Hypothalamus (tissue), 51 donors: ENCODE results near the gene SNX21.
"Not testable (repeated sequence)": the region's sequence is repeated elsewhere in the genome, so short reads cannot be mapped to it uniquely, and the experiment has no call there.

Experiments
- DNase-seq, 51 donors: peaks; one replicate each; lab custom pipeline; 2025; lab: John Stamatoyannopoulos, UW

The SNX21 gene

DNA sequence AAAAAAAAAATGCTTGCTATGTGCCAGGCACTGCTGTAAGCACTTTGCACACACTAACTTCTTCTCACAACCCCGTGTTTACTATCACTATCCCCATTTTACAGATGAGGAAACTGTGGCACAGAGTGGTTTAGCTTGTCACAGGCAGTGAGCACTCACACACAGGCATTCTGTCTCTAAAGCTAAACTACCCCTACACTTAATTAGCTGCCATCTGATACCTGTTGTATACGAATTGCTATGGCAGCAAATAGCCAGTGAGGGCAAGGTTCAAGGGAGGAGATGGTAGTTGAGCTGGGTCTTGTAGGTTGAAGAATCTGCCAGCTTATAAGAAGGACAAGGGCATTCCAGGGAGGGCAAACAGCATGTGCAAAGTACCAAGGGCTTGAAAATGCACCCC is 11.7 kb upstream of the SNX21 start:
- no peak for DNase-seq

DNA sequence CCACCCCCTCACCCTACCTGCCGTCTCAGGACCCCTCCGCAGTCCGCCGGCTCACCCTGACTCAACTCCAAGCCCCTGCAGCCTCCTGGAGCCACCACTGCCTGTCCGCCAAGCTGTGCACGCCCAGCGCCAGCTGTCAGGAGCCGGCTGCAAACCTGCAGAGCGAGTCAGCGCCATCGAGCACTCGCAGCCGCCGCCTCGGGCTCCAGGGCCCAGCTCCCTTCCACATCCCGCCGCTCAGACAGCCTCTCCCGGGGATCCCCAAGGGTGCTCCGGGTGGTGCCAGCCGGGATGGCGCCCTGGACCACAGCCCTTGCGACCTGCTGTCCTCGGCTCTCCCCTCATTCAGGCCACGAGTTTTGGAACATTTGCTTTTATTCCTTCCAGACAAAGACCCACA is 10.7 kb upstream of the SNX21 start:
- DNase-seq, result peak in 2 of 51 donors; percentile 26 to 27

DNA sequence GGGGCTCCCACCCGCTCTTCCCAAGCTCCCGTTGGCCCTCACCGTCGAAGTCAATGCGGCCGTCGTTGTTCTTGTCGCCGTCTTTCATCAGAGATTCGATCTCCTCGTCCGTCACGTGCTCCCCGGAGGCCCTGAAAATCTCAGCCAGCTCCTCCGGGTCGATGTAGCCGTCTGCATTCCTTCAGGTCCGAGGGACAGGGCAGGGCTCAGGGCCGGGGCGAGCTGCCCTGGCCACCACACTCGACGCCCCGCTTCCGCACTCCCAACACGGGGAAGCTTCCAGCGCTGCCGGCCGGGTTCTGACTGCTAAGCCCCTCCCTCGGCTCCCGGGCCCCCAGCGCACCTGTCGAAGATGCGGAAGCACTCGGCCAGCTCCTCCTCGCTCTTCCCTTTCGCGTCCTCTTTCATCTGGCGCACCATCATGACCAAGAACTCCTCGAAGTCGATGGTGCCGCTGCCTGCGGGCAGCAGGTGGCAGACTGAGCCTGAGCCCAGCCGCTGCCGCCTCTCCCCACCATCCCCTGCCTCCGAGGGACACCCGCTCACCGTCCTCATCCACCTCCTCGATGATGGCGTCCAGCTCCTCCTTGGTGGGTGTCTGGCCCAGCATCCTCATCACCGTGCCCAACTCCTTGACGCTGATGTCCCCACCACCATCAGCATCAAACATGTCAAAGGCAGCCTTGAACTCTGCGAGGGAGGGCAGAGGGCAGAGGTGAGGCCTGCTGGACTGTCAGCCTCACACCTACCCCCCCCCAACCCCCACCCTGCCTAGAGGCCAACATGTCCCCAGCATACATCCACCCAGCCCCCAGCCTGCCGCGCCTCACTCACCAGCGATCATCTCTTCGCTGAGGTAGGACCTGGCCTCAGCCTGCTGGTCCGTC is 9.4 kb upstream of the SNX21 start:
- DNase-seq, result peak in 6 of 51 donors; percentile 8 to 31 (median 18)

DNA sequence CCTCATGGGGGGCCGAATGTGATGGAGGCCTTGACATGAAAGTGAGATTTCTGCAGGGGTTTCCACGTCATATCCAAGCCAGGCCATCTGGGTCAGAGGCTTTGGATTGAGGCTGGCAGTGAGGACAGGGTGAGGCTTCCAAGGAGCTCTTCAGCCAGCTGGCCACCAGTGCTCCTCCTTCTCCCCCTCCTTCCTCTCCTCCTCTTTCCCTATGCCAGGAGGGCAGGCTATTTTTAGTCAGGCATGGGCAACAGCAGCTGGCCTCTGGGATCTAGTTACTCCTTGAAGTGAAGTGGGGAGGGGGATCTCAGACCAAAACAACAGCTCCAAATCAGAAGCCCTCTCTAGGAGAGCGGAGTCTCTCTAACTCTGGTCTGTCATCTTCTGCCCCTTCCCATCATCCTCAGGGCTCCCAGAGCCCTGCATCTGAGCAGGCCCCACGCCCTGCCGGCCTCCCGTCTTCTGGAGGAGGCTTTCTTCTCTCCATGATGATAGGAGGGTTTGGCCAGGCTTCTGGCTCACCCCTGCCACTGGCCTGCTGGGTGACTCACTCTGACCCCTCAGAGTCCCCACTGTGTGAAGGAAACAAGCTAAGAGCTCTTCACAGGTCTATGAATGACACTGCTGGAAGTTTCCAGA is 7.1 kb upstream of the SNX21 start:
- peak in 4 of 51 donors; percentile 17 to 53 (median 26) for DNase-seq

DNA sequence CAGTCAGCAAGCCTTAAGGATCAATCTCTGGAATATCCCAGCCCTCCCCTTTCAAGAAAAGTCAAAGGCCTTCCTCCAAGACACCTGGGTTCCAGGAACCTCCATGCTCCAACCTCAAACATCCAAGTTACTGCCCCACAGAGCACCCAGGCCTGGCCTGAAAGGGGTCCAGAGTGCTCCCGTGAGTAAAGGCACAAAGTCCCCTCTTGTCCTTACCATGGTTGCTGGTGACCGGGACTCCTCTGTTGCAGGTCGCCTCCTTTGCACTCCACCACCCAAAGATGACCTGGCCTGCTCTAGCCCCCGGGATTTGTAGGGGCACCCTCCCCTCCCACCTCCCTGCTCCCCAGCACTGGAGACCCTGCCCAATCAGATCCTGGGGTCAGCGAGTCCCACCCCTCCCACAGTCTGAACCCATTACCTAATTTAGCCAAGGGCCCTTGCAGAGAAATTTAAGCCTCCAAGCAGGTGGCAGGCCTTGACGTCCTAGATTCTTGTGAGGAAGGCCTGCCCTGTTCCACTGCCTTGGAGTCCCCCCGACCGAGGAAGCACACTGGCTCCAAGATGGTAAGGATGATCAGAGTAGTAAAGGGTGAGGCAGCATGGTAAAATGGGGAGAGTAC is 6.5 kb upstream of the SNX21 start, which contains the start of gene TNNC2:
TNNC2 (minus strand) TSS at position 283 of the 623 bp plus-strand sequence; CDS start at position 219, 64 bp downstream.
- no peak for DNase-seq

DNA sequence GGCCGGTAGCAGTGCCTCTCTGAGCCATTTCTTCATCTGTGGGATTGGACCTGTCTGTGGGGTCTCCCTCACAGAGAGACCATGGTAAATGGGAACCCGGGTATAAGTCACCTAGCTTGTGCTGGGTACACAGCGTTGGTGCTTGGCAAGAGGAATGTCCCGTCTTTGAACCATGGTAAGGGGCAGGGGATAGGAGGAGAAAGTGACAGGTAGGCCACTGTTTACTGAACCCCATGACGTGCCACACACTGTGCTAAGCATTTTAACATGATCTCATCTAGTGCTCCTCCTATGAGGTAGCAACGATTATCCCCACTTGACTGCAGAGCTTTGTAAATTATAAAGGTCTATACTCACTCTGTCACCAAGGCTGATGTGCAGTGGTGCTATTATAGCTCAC is 5.9 kb upstream of the SNX21 start:
- no peak for DNase-seq

DNA sequence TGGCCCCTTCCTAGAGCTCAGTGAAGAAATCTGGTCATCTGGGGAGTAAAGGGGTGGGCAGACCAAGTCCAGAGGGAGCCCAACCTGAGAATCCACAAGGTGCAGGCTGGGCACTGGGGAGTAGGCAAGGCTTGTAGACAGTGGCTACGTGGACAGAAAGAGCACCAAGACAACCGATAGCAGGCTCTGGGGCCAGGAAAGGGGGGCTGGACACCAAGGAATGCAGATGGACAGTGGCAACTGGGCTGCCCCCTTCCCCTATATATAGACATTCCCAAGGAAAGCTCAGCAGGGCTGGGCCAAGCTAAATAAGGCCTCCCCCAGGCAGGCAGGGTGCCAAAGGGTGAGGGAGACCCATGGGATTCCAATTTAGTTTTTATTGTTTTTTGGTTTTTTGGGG is 5.0 kb upstream of the SNX21 start:
- DNase-seq, result no peak

DNA sequence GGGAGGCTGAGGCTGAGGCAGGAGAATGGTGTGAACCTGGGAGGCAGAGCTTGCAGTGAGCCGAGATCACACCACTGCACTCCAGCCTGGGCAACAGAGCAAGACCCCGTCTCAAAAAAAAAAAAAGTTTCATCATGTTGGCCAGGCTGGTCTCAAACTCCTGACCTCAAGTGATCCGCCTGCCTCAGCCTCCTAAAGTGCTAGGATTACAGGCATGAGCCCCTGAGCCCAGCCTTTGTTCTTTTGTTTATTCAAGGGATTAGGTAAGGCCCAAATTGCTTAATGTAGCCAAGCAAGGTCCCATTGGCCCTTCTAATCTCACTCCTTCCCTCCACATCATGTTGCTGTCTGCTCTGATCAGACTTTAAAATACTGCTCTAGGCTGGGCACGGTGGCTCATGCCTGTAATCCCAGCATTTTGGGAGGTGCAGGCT is 3.9 kb upstream of the SNX21 start:
- DNase-seq, result not testable (repeated sequence)

DNA sequence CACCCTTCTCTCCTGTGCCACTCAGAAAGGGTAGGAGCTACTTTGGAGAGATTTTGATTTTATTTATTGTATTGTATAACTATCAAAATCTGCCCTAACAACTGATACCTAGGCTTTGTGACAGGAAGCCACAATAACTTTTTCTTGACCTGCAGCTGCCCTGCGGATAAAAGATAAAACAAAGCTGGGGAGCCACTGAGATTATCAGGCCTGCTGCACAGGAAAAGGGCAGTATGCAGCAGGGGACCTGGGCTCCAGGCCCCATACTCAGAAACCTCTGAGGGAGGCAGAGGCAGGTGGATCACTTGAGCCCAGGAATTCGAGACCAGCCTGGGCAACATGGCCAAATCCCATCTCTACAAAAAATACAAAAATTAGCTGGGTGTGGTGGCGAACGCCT is 980 bp upstream of the SNX21 start:
- no peak for DNase-seq

DNA sequence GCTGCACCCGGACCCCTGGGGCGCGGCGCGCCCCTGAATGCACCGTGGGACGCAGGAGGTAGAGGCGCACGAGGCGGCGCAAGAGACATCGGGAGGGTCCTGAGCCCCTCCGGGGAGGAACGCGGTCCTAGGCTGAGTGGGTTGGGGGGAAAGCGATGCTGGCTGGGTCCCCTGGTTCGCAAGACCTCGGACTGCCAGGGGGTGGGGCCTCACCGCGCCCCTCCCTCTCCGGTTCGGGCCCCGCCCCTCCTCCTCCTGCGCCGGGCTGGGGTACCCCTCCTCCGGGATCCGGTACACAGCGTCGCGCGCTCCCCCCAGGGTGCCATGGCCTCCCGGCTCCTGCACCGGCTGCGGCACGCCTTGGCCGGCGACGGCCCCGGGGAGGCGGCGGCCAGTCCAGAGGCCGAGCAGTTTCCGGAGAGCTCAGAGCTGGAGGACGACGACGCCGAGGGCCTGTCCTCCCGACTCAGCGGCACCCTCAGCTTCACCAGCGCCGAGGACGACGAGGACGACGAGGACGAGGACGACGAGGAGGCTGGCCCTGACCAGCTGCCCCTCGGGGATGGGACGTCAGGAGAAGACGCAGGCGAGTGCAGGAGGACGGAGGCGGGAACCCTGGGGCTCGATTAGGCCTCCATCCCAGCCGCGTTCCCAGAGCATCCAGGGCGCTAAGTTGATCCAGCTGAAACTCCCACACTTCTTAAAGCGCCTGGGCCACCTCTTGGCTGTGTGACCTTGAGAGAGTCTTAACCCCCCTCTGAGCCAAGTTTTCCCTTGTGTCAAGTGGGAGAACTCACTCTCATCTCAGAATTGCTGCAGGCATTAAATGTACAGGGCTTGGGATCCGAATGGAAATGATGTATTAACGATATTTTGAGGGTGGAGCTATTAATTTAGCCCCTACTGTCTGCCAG is 541 bp downstream of the SNX21 start:
- DNase-seq, result peak in 48 of 51 donors; percentile 23 to 86 (median 66)

DNA sequence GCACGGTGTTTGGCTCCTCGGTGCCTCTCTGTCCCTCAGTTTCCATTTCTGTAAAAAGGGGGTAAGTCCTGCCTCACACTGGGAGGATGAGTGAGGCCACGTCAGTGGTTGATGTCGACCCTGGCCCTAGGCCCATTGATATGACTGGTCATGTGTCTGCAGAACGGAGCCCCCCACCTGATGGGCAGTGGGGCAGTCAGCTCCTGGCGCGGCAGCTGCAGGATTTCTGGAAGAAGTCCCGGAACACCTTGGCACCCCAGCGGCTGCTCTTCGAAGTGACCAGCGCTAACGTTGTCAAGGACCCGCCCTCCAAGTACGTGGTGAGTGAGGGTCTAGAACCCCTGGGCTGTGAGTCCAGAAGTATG is 1.2 kb downstream of the SNX21 start:
- DNase-seq, result no peak

DNA sequence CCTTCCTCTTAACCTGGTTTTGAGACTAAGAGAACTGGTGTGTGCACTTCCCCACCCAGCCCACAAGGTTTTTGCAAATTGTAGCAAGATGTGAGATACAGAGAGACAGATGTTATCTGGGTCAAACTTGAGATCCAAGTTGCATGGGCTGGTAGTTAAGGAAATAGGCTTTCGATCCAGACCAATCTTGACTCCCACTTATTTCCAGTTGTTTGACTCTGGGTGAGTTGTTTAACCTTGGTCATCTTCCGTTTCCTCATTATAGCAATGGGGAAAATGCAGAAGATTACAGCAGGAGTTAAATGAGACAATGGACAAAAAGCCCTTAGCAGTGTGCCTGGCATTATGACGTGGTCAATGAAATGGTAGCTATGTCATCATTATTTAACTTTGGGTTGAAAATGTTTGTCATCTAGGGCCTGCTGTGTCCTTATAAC is 1.7 kb downstream of the SNX21 start:
- no peak for DNase-seq

DNA sequence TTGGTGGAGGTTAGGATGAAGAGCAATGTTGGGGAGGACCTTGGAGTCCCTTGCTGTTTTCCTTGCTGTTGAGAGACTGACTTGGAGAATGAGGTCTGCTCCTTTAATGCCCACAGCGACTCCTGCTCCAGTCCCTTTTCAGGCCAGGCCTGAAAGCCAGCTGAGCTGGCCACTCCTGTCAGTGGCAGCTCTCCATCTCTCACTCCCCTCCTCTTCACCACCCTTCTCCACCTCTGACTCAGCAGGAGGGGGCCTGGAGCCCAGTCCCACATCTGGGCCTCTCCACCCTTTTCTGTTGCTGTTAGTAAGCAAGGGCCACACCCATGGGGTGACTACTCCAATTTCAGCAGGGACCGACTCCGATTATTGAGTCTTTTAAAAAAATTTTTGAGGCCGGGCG is 2.2 kb downstream of the SNX21 start:
- peak in 9 of 51 donors; percentile 13 to 42 (median 24) for DNase-seq

DNA sequence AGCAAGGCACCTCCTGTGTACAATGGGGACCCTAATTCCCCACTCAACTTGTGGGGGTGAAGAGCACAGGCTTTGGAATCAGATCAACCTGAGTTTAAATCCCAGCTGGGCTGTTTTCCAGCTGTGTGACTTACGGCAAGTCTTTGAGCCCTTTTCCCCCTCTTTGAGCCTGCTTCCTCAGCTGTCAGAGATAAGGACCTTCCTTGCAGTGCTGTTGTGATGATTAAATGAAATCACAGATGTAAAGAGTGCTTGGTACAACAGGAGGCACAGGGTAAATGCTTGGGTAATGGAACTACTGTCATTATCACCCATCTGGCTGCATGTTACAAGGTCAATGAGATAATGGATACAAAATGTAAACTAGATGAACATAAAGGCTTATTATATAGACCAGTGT is 3.2 kb downstream of the SNX21 start:
- DNase-seq, result no peak

DNA sequence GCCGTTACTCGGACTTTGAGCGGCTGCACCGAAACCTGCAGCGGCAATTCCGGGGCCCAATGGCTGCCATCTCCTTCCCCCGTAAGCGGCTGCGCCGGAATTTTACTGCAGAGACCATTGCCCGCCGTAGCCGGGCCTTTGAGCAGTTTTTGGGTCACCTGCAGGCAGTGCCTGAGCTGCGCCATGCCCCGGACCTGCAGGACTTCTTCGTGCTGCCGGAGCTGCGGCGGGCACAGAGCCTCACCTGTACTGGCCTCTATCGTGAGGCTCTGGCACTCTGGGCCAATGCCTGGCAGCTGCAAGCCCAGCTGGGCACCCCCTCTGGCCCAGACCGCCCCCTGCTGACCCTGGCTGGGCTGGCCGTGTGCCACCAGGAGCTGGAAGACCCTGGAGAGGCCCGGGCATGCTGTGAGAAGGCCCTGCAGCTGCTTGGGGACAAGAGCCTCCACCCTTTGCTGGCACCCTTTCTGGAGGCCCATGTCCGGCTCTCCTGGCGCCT is 7.2 kb downstream of the SNX21 start:
- DNase-seq, result peak in 1 of 51 donors; percentile 17

DNA sequence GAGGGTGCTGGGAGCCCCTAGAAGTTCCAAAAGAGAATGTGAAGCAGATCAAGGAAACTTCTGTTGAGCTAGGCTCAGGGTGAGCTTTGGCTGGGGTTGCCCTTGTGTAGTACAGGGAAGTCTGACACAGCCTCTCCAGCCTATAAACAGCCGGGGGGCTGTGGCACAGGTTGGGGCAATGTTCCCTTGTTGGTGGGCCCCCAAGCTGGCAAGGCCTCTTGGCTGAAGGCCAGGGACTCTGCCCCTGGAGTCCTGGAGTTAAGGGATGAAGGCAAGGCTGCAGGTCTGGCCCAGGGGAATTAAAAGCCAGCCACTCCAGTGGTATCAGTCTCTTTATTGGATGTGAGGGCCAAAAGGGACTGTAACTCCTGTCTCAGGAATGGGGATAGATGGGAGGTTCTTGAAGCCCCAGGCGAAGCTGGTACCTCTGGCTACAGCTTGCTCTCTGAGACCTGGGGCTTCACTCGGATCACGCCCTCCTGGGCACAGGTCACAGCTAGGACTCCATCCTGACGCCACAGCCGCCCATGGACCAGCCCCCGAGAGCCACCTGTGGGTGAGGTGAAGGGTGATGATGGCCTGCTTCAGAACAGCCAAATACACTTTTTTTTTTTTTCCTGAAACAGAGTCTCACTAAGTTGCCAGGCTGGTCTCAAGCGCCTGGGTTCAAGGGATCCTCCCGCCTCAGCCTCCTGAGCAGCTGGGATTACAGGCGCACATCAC is 8.0 kb downstream of the SNX21 start:
- DNase-seq, result no peak

DNA sequence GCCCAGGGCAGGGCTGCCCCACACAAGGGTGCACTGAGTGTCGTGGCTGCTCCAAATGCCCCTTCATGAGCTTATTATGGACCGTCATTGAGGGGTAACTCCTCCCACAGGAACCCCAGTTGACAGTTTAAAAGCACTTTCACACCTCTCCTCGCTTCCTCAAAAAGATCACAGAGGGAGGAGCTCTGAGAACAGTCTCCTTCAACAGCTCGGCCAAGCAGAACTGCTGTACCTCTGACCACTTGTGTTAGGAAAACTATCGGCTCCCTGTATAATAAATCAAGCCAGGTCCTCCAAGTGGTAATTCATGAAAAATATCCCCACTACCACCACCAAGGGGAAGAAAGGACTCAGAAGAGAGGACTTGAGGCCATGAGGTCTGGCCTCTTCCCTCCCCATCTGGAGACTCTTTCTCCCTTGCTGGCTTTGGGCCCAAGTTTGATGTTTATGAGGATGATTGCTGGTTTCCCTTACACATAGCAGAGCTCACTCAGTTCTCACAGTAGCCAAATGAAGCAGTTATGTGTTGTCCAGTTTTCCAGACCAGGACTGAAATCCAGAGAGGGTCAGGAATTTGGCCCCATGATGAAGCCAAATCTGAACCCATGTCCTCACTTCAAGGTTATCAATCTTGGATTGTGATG is 8.7 kb downstream of the SNX21 start:
- no peak for DNase-seq

DNA sequence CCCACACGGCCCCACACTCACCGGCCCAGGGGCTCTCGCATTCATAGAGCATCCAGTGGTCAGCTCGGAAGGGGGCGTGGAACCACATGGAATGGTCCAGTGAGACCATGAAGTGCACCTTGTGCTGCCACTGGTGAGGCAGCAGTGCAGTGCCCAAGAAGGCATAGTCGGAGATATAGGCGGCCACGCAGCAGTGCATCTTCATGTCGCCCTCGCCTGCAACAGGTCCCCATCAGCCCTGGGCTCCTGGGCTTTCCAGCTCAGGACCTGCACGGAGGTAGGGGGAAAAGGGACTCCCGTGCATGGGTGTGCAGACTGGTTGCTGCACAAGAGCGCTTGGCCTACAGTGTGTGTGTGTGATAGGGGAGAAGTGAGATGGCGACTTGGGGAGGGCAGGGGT is 9.9 kb downstream of the SNX21 start:
- DNase-seq, result no peak

DNA sequence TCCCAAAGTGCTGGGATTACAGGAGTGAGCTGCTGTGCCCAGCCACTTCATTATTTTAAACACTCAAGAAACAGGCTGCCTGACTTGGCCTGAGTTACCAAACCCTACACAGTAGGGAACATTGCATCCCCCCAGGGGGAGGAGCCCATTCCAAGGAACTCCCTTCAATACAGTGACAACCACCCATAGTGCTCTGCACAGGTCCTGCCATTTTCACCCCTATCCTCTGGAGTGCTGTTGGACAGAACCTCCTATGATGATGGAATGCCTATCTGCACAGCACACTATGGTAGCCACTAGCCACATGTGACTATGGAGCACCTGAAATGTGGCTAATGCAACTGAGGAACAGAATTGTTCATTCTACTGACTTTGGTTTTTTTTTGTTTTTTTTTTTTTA is 11.9 kb downstream of the SNX21 start:
- DNase-seq, result no peak
